Breast epithelium (tissue), 4 donors: Measurements from ENCODE around the gene ZGPAT. TPM values are rescaled to one million over a fixed set of nuclear protein-coding genes. Genes with fewer than 3 reads are reported as not detected.
"Not testable (repeated sequence)": the region's sequence is repeated elsewhere in the genome, so short reads cannot be mapped to it uniquely, and the experiment has no call there.

ENCODE experiments used
- DNase-seq, 2 donors: peaks; one replicate each; pipeline ENCODE4 v3.0.0-alpha.2; 2019; ENCODE audit warnings: low spot score in 2 of 2
- H3K27ac ChIP-seq, 2 donors: fragments of 200-600 bp; sonication (generic) in 1 of 2; one replicate each; pipeline ENCODE4 v1.5.1; 2016 to 2019; ENCODE audit warnings: mild to moderate bottlenecking in 1 of 2
- H3K27me3 ChIP-seq, 2 donors: fragments of 200-600 bp; sonication (generic) in 1 of 2; one replicate each; pipeline versions ENCODE4 v1.5.1 to v1.6.0; 2017 to 2019; ENCODE audit warnings: control low read depth in 1 of 2, mild to moderate bottlenecking in 1 of 2
- H3K36me3 ChIP-seq: fragments of 200-600 bp; one replicate; pipeline ENCODE4 v1.5.1; 2019
- H3K4me1 ChIP-seq, 2 donors: fragments of 200-600 bp; sonication (generic); one replicate each; pipeline ENCODE4 v1.5.1; 2016 to 2019; ENCODE audit warnings: control low read depth in 1 of 2
- H3K4me3 ChIP-seq, 3 donors: fragments of 200-600 bp; sonication (generic); 1 replicate in 2 of 3; 2 replicates in 1 of 3; pipeline ENCODE4 v1.5.1; 2016 to 2019; ENCODE audit warnings: mild to moderate bottlenecking in 3 of 3, moderate library complexity in 2 of 3
- H3K9me3 ChIP-seq, 2 donors: fragments of 200-600 bp; sonication (generic) in 1 of 2; one replicate each; pipeline ENCODE4 v1.5.1; 2016 to 2019; ENCODE audit warnings: control low read depth in 1 of 2
- POLR2A ChIP-seq: fragments of 450-650 bp; IDR thresholded peaks from one replicate; pipeline ENCODE4 v1.6.1; 2016; ENCODE audit warnings: antibody characterized with exemption, mild to moderate bottlenecking, moderate library complexity
- POLR2AphosphoS5 ChIP-seq, 3 donors: sonication (generic); formaldehyde crosslinking; IDR thresholded peaks; one replicate each; pipeline ENCODE4 v1.6.1; 2017; ENCODE audit warnings: antibody characterized with exemption in 3 of 3
- intact Hi-C: fragments of 100-400 bp; cut with DNase I; formaldehyde crosslinking; loops from one replicate; pipeline ENCODE4 v1.15.1; 2023; ENCODE audit warnings: low total_unique reads
- total RNA-seq, 3 donors: library from RNA; depleted of rRNA; stranded (reverse); fragments of >200 nt; gene quantifications; one replicate each; pipeline ENCODE4 v1.1.0, GENCODE V29; 2016
- TF ChIP-seq, protein P1 (sequence below), 3 donors: fragments of 450-650 bp; IDR thresholded peaks; one replicate each; pipeline ENCODE4 v1.5.1; 2016 to 2017; ENCODE audit warnings: antibody characterized with exemption in 3 of 3, mild to moderate bottlenecking in 3 of 3, moderate library complexity in 3 of 3

The ZGPAT gene
- total RNA-seq, 3 donors from 2014 or later: 17.6 to 26.9 (median 24.9) TPM

DNA sequence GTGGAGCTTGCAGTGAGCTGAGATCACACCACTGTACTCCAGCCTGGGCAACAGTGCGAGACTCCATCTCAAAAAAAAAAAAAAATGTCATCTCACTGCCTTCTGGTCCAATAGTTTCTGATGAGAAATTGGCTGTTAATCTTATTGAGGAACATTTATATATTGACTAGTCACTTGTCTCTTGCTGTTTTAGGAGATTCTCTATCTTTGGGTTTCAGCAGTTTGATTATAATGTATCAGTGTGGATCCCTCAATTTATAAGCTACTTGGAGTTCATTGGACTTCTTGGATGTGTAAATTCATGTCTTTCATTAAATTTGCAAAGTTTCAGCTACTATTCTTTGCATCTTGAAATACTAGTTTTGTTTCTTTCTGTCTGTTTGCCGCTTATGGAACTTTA lies 11.2 kb downstream of the ZGPAT start:
- TF ChIP-seq POLR2AphosphoS5 (IDR thresholded peaks at IDR 0.05) (no peak), POLR2A (no peak)
- TF ChIP-seq, protein P1, sequence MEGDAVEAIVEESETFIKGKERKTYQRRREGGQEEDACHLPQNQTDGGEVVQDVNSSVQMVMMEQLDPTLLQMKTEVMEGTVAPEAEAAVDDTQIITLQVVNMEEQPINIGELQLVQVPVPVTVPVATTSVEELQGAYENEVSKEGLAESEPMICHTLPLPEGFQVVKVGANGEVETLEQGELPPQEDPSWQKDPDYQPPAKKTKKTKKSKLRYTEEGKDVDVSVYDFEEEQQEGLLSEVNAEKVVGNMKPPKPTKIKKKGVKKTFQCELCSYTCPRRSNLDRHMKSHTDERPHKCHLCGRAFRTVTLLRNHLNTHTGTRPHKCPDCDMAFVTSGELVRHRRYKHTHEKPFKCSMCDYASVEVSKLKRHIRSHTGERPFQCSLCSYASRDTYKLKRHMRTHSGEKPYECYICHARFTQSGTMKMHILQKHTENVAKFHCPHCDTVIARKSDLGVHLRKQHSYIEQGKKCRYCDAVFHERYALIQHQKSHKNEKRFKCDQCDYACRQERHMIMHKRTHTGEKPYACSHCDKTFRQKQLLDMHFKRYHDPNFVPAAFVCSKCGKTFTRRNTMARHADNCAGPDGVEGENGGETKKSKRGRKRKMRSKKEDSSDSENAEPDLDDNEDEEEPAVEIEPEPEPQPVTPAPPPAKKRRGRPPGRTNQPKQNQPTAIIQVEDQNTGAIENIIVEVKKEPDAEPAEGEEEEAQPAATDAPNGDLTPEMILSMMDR (IDR thresholded peaks at IDR 0.05): no peak
- Histone ChIP-seq H3K36me3 (no peaks in the 10 kb centered on the region), H3K27me3 (no peaks in the 10 kb centered on the region), H3K9me3 (peaks cover 16 to 23% of the 10 kb centered on the region in 2 donors), H3K4me1 (no peaks in the 10 kb centered on the region), H3K27ac (no peak overlapping the region), H3K4me3 (no peak overlapping the region)
- DNase-seq: no peak
- intact Hi-C loops: no loop called here

DNA sequence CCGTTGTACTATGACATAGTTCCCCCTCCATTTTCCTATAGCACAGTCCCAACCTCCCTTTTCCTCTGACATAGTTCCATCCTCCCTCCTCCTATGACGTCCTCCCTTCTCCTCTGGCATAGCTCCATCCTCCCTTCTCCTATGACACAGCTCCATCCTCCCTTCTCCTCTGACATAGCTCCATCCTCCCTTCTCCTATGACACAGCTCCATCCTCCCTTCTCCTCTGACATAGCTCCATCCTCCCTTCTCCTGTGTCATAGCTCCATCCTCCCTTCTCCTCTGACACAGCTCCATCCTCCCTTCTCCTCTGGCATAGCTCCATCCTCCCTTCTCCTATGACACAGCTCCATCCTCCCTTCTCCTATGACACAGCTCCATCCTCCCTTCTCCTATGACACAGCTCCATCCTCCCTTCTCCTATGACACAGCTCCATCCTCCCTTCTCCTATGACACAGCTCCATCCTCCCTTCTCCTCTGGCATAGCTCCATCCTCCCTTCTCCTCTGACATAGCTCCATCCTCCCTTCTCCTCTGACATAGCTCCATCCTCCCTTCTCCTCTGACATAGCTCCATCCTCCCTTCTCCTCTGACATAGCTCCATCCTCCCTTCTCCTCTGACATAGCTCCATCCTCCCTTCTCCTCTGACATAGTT lies 15.3 kb downstream of the ZGPAT start:
- DNase-seq, H3K27me3 ChIP-seq, H3K27ac ChIP-seq, H3K4me3 ChIP-seq, intact Hi-C loops, H3K4me1 ChIP-seq, H3K36me3 ChIP-seq: not testable (repeated sequence)
- peaks cover 16 to 25% of the 10 kb centered on the region in 2 donors for H3K9me3 ChIP-seq

DNA sequence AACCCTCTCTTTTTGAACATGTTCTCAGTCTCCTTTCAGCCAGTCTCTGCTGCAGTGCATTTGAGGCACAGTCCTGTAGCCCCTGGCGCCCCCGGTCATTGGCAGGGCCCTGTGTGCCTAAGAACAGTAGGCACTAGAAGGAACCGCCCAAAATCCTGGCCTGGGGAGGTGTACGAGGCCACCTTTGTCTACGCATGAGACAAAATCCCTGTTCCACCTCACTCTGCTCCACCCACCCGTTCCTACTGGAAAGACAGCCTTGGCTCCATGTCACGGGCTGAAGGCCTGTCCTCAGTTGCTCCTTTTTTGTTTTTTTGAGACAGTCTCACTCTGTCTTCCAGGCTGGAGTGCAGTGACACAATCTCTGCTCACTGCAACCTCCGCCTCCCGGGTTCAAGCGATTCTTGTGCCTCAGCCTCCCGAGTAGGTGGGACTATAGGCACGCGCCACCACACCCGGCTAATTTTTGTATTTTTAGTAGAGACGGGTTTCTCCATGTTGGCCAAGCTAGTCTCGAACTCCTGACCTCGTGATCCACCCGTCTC lies 22.4 kb downstream of the ZGPAT start:
- H3K4me3 ChIP-seq, intact Hi-C loops, H3K27ac ChIP-seq, H3K9me3 ChIP-seq, H3K4me1 ChIP-seq, H3K36me3 ChIP-seq, DNase-seq, H3K27me3 ChIP-seq: not testable (repeated sequence)

DNA sequence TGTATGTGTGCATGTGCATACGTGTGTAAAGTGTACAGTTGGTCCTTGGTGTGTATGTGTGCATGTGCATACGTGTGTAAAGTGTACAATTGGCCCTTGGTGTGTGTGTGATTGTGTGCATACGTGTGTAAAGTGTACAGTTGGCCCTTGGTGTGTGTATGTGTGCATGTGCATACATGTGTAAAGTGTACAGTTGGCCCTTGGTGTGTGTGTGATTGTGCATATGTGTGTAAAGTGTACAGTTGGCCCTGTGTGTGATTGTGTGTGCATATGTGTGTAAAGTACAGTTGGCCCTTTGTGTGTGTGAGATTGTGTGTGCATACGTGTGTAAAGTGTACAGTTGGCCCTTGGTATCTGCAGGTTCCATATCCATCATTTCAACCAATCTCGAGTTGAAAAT lies 23.6 kb downstream of the ZGPAT start:
- no peaks in the 10 kb centered on the region for H3K9me3 ChIP-seq
- no peak for DNase-seq
- no peak overlapping the region for H3K27ac ChIP-seq
- no peak overlapping the region for H3K4me3 ChIP-seq
- intact Hi-C loops: no loop called here
- no peaks in the 10 kb centered on the region for H3K4me1 ChIP-seq
- no peaks in the 10 kb centered on the region for H3K36me3 ChIP-seq
- H3K27me3 ChIP-seq: no peaks in the 10 kb centered on the region
- no peak for TF ChIP-seq POLR2AphosphoS5 (IDR thresholded peaks at IDR 0.05)
- TF ChIP-seq POLR2A: no peak
- TF ChIP-seq, protein P1 (IDR thresholded peaks at IDR 0.05): no peak

DNA sequence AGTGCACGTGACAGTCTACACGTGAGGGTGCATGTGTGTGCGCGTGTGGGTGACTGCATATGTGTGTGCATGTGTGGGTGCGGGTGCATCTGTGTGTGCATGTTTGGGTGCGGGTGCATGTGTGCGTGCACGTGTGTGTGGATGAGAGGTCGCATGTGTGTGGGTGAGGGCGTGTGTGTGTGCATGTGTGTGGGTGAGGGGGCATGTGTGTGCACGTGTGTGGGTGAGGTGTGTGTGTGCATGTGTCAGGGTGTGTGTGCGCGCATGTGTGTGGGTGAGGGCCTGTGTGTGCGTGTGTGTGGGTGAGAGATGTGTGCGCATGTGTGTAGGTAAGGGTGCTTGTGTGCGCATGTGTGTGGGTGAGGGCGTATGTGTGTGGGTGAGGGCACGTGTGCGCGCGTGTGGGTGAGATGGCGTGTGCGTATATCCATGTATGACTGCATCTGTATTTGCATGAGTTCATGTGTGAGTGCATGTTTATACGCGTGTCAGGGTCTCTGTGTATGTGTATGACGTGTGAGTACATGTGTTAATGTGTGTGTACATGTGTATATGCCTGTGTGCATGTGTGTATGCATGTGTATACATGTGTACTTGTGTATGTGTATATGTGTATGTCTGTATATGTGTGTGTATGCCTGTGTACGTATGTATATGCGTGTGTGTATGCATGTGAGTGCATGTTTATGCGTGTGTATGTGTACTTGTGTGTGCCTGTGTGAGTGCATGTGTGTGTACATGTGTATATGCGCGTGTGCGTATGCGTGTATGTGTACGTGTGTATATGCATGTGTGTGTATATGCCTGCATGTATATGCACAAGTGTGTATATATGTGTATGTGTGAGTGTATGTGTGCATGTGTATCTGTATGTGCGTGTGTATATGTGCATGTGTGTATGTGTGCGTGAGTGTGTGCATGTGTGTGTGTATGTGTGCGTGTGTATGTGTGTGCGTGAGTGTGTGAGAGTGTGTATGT lies 24.6 kb downstream of the ZGPAT start:
- no peak overlapping the region for H3K4me3 ChIP-seq
- intact Hi-C loops: no loop called here
- no peaks in the 10 kb centered on the region for H3K36me3 ChIP-seq
- TF ChIP-seq, protein P1 (IDR thresholded peaks at IDR 0.05): no peak
- TF ChIP-seq POLR2A (no peak), POLR2AphosphoS5 (IDR thresholded peaks at IDR 0.05) (no peak)
- DNase-seq: no peak
- no peaks in the 10 kb centered on the region for H3K27me3 ChIP-seq
- no peak overlapping the region for H3K27ac ChIP-seq
- no peaks in the 10 kb centered on the region for H3K9me3 ChIP-seq
- H3K4me1 ChIP-seq: peaks cover 0 to 2% of the 10 kb centered on the region in 2 donors

DNA sequence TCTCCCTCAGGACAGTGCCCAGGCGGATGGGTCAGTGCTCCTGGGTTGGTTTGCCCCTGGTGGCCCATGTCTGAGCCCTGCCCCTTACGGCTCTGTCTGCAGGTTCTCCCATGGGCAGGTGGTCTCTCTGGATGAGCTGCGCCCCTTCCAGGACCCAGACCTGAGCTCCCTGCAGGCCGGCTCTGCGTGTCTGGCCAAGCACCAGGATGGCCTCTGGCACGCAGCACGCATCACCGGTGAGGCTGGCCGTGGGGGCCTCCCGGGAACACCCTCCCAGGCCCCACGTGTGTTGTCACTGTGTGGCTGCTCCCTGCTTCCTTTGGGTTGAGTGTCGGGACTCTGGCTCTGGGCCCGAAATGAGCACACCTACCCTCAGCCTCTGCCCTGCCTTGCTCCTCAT lies 25.3 kb downstream of the ZGPAT start:
- Histone ChIP-seq H3K4me3 (no peak overlapping the region), H3K4me1 (peaks cover 6 to 7% of the 10 kb centered on the region in 2 donors), H3K27me3 (no peaks in the 10 kb centered on the region), H3K36me3 (no peaks in the 10 kb centered on the region), H3K9me3 (no peaks in the 10 kb centered on the region), H3K27ac (no peak overlapping the region)
- no peak for DNase-seq
- intact Hi-C loops: no loop called here
- TF ChIP-seq POLR2A: no peak
- TF ChIP-seq, protein P1 (IDR thresholded peaks at IDR 0.05): no peak
- TF ChIP-seq POLR2AphosphoS5 (IDR thresholded peaks at IDR 0.05): no peak
